ENCODE measurements around the gene TRIM5.

DNA sequence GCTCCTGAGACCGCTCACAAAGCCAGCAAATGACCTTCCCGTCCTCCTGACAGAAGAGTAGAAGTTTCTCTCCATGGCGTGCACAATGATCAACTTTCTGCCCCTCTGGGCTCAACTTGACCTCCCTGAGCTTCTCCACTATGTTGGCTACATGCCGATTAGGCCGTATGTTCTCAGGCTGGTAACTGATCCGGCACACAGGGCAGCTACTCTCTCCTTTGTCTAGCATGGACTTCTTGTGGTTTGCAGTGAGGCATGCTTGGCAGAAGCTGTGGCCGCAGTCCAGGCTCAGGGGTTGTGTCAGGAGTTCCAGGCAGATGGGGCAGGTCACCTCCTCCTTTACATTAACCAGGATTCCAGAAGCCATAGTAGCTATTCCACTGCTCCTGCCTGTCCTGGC is 5.1 kb downstream of the TRIM5 start:
- TF ChIP-seq, protein P1, sequence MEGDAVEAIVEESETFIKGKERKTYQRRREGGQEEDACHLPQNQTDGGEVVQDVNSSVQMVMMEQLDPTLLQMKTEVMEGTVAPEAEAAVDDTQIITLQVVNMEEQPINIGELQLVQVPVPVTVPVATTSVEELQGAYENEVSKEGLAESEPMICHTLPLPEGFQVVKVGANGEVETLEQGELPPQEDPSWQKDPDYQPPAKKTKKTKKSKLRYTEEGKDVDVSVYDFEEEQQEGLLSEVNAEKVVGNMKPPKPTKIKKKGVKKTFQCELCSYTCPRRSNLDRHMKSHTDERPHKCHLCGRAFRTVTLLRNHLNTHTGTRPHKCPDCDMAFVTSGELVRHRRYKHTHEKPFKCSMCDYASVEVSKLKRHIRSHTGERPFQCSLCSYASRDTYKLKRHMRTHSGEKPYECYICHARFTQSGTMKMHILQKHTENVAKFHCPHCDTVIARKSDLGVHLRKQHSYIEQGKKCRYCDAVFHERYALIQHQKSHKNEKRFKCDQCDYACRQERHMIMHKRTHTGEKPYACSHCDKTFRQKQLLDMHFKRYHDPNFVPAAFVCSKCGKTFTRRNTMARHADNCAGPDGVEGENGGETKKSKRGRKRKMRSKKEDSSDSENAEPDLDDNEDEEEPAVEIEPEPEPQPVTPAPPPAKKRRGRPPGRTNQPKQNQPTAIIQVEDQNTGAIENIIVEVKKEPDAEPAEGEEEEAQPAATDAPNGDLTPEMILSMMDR (IDR thresholded peaks at IDR 0.05; ENCODE audit: extremely low read depth in 1 of 2, insufficient read depth in 1 of 2, low read depth in 1 of 2, low read length in 2 of 2): no peak
- no peak for TF ChIP-seq EZH2 (IDR thresholded peaks at IDR 0.05; ENCODE audit: borderline replicate concordance, low read depth, low read length, severe bottlenecking)
- no peak for TF ChIP-seq POLR2AphosphoS5 (IDR thresholded peaks at IDR 0.05; ENCODE audit: insufficient read depth, low read depth, low read length)
- no peak for TF ChIP-seq POLR2A (IDR thresholded peaks at IDR 0.05; ENCODE audit: low read depth, low read length)
- TF ChIP-seq JUN (IDR thresholded peaks at IDR 0.05; ENCODE audit: borderline replicate concordance, insufficient read depth, insufficient read length, low read depth): no peak
- TF ChIP-seq, protein P2, sequence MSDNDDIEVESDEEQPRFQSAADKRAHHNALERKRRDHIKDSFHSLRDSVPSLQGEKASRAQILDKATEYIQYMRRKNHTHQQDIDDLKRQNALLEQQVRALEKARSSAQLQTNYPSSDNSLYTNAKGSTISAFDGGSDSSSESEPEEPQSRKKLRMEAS (IDR thresholded peaks at IDR 0.05; ENCODE audit: insufficient read depth, insufficient read length): no peak
- TF ChIP-seq MYC (IDR thresholded peaks at IDR 0.05; ENCODE audit: low read depth, low read length): no peak
- no peak for TF ChIP-seq GATA2 (IDR thresholded peaks at IDR 0.05; ENCODE audit: insufficient read depth, insufficient read length, low read depth, low read length)
